HUDEP-2 (cell line): ENCODE measurements around the gene CAMK2N1.

Source experiments
- DNase-seq, 76 experiments: peaks; one replicate each; lab custom pipeline; 2025; ENCODE audit not compliant: unreplicated experiment in 76 of 76; lab: John Stamatoyannopoulos, UW

Gene CAMK2N1

DNA sequence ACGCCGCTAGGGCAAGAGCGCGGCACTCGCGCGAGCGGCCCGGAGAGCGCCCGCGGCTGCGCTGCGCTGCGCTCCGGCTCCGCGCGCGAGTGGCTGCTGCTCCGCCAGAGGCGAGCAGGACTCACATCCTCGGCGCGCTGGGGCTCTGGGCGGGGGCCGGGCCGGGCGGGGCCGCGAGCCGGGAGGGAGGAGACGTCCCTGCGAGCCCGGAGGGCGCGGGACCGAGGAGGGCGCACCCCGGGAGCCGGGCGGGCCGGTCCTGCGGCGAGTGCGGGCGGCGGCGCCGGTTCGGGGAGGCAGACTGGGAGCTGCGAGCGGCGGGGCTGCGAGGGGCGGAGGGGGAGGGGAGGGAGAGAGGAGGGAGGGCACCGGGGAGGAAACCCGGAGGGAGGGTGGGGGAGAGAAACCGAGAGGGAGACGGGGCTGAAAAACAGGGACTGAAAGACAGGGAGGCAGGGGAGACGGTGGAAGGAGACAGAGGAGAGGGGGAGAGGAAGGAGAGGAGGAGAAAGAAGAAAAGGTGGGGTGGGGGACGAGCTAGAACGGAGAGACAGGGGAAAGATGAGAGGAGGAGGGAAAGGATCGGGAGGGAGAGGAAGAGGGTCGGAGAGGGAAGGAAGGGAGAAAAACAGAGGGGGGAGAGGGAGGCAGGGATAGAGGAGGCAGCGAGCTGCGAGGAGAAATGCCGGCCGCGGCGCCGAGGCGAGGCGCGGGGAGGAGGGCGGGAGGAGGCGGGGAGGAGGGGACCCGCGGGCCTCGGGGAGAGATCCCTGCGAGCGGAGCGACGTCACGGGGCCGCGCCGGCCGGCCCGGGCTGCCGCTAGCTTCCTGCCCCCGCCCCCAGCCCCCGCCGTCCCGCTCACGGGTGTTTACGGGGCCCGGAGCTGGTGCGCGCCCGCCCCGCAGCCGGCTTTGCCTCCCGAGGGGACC is at the start of gene CAMK2N1:
CAMK2N1 (minus strand) TSS at position 684 of the 930 bp plus-strand sequence. CDS start 831 bp downstream, outside the sequence.
- DNase-seq = no peak

GRCh38 chr1:20534659-20535417 is 48.8 kb upstream of the CAMK2N1 start:
- no peak for DNase-seq

GRCh38 chr1:20533635-20534034 is 47.6 kb upstream of the CAMK2N1 start:
- DNase-seq = no peak

- DNase-seq = no peak
Observed at GRCh38 chr1:20530901-20531300, 44.9 kb upstream of the CAMK2N1 start.

DNA sequence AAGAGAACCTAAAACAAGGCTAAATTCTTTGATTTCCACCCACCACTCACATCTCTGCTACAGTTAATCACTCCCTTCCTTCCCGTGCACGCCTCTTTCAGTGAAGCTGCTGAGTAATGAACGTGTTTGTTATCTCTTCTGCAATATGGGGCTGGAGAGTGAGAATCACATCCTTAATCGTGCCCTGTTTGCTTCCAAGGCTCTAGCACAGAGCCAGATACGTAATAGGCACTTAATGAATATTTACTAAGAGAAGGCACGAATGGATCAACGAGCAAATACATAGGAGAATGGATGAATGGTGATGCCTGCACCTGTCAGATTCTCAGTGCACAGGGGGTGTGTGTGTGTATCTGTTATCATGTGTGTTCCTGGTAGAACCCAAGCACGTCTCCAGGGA is 44.3 kb upstream of the CAMK2N1 start:
- peak in 32 of 76 experiments; percentile 2 to 48 (median 17) for DNase-seq

- DNase-seq = no peak
Observed at GRCh38 chr1:20528221-20528620, 42.2 kb upstream of the CAMK2N1 start.

GRCh38 chr1:20526267-20526666 is 40.3 kb upstream of the CAMK2N1 start:
- DNase-seq = no peak

DNA sequence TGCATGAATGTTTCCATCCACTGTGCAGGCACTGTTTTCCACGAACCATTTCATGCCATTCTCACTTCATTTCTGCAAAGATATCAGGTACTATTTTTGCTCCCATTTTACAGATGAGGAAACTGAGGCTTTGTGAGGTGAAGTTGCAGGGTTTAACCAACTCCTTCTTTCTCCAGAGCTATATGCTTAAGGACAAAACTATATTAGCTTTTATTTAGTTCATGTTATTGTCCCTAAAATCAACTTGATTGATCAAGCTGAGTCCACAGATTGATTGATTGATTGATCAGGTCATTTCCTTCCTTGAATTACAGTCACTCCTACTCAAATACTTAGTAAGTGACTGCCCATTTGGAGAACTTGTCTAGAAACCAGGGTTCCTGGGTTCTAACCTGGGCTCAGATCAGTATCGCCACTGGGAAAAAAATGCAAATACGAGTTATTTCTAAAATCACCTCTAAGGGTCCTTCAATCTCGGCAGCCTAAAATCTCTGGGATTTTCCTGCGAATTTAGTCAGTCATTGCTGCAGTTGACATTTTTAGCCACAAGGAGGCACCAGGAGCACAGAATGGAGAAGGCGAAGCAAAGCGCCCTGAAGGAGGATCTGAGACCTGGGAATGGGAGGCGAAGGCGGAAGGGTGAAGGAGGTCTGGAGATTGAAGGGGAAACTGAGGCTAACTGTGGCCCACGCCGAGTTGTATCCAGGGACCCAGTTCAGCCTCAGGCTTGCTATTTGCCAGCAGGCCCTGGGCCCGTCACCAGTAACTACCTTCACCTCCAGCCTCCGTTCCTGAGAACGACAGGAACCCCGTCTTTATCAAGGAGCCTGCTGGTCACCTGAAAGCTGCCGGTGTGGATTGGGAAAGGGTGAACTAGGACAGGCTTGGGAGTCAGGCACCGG is 36.2 kb upstream of the CAMK2N1 start:
- peak in 66 of 76 experiments; percentile 5 to 79 (median 50) for DNase-seq

- peak in 66 of 76 experiments; percentile 6 to 90 (median 51) for DNase-seq
Observed at GRCh38 chr1:20519609-20520262, 33.7 kb upstream of the CAMK2N1 start.

DNA sequence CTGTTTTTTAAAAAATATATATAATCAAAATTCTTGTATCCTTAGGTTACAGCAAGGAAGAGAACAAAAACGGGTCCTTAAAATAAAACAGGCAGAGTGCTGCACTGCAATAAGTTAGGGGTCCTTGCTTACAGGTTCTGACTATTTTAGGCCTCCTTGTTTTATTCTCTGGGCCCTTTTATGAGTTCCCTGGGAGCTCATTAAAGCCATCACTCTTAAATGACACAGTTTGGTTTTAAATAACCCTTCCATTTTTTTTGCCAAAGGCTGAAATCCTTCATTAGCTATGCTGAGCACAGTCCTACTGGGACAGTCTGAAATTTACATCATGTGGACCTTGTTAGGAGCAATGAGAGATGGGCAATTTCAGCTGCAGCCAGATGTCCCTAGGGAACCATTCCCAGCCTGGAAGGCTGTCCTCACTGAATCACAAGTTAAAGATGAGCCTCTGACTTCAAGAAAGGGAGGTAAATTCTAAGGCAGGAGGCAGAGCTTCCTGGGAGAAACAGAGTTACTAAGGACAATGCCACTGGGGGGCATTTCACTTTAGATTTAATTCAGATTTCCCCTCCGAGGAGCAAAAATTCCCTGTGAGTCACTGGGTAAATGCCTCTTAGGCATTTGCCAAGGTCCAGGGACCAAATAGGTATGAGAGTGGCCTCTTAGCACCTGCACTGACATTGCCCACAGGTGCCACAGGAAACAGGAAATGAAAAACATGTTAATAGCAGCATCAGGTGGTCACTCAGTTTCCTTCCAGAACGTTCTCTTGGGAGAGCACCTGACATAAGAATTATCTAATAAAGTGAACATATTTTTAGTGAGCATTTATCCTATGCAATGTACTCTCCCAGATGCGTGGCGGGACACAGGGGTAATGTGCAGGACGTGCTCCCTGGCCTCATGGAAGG is 25.8 kb upstream of the CAMK2N1 start:
- DNase-seq = no peak

GRCh38 chr1:20508411-20508771 is 22.4 kb upstream of the CAMK2N1 start:
- DNase-seq = no peak

DNA sequence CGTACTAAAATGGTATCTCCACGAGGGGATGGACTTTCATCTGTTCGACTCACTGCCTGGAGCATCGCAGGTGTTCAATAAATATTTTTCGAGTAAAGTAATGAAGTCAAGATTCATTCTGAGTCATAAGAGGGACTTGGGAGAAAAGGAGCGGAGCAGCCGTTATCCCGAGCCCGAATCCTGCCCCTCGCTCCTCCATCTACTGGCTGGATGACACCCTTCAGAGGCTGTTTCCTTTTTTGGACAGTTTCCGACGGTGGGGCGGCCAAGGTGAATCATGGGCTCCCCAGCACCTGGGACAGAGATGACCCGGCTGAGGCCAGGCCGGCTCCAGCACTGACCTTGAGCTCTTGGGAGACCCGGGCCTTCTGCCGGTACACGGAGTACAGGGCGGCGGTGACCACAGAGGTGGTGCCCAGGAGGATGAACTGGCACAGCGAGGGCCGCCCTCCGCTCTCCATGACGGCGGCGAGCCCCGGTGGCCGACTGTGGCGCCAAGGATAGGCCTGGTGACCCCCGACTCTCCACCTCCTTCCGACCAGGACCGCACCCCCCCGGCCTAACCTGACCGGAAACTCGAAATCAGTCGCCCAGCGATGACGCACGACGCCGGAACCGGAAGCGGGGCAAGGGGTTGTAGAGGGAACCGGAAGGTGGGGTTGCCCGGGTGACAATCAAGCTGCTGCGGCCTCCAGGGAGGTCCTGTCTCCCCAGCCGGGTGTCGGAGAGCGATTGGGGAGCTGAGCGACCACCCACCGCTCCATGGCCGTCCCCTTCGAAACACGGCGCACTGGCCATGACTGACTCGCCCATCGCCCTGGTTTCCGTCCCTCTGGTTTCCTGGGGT is 21.8 kb upstream of the CAMK2N1 start, which contains the start of gene MUL1:
MUL1 (minus strand) TSS at position 588 of the 847 bp plus-strand sequence; CDS start at position 461, 127 bp downstream.
- peak in 74 of 76 experiments; percentile 35 to 95 (median 84) for DNase-seq

- DNase-seq = no peak
Observed at GRCh38 chr1:20507248-20507563, 21.2 kb upstream of the CAMK2N1 start.

GRCh38 chr1:20505488-20505887 is 19.5 kb upstream of the CAMK2N1 start:
- DNase-seq = no peak

GRCh38 chr1:20500716-20501115 is 14.7 kb upstream of the CAMK2N1 start:
- DNase-seq = no peak

GRCh38 chr1:20499718-20500117 is 13.7 kb upstream of the CAMK2N1 start:
- DNase-seq = no peak

GRCh38 chr1:20499105-20499504 is 13.1 kb upstream of the CAMK2N1 start:
- no peak for DNase-seq

DNA sequence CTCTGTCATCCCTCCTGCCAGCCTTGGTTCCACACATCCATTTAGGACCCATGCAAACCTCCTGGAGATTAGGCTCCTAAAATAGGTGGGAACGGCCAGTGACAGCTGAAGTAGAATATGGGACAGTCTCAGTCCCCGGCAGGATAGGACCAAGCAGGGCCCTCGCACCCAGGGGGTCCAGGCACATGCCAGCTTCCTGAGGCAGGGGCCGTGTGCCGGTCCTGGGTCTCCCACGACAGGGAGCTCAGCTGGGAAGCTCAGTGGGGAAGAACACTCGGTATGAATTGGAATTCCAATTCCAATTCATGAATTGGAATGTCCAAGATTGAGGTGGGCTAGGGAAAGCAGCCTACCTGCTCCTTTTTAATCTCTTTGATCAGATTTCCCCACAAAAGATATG is 12.1 kb upstream of the CAMK2N1 start:
- DNase-seq = no peak
